ENCODE results near the gene NTN1.
A peak's percentile ranks its signal among the peaks of the same experiment; 100 is the strongest.

NTN1 gene

DNA sequence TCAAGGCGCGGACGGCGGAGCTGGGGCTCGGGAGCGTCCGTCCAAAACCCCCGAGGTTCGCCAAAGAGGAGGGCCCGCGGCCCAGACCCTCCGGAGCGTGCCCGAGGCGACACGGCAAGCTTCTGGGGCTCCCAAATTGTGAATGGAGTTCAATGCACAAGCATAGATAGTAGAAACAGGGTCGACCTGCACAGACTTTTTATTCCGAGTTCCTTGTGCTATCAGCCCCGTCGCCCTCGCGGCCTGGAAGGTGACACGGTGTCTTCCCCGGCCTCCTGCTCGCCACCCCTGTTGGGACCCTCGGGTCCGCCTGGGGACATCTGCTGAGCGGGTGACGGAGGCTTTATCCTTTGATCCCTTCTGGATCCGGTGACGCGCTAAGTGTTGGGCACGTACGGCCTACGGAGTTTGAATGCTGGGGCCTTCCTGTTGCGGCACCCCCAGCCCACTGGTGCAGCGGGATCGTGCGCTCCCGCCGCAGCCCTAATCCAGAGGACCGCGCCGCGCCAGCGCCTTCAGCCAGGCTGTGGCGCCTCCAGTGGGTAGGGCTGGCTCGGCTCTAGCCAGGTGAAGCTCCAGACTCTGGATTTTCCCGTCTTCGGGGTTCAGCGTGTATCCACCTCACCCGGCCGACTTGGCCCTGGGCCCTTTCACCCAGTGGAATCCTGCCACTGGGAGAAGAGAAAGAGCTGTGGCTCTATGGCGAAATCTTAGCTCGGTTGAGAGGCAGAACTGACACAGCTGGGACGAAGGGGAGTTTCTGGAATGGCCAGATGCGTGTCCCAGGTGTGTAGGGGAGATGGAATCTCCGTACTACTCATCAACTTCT lies 17.0 kb upstream of the NTN1 start:
- FAIRE-seq (no peak), DNase-seq (ENCODE audit: insufficient read length, low spot score) (no peak)

DNA sequence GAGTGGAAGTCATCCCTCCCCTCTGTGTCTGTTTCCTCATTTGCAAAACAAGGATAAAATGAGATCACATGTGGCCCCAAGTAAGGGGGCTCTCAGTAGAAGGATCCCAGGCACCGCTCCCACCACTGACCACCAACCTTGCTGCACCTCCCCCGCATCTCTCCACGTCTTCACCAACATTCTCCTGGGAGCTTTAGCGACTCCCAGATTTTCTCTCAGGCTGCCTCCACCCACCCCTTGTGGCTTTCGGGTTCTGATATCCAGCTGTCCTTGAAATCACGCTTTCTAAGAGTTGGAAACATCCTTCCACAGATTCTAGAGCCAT lies 16.4 kb upstream of the NTN1 start:
- DNase-seq (ENCODE audit: insufficient read length, low spot score) = no peak
- no peak for FAIRE-seq

DNA sequence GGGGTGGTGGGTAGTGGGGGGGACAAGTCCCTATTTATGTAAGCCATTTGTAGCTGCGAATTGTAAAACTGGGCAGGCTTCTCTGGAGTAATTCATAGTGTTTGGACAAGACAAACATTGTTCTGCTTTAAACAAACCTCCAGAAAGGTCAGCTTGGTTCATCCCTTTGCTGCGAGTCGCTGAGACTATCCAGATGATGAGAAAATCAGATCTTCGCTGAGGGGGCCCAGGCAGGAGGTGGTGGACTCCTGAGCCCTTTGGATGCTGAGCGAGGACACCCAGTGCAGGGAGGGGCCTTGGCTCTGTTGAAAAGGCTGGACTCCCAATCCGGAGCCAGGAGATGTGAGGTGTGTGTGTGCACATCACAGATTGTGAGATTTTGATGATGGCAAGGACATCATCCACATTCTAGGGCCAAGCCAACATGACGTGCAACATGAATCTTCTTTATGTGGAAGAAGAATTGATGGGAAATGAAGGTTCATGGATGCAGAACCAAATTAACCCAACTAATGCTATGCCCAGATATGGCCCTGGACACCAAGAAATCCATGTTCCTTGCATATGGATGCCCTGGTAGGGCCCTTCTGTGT lies 15.0 kb upstream of the NTN1 start:
- DNase-seq (ENCODE audit: insufficient read length, low spot score) (no peak), FAIRE-seq (peak; percentile 62)

DNA sequence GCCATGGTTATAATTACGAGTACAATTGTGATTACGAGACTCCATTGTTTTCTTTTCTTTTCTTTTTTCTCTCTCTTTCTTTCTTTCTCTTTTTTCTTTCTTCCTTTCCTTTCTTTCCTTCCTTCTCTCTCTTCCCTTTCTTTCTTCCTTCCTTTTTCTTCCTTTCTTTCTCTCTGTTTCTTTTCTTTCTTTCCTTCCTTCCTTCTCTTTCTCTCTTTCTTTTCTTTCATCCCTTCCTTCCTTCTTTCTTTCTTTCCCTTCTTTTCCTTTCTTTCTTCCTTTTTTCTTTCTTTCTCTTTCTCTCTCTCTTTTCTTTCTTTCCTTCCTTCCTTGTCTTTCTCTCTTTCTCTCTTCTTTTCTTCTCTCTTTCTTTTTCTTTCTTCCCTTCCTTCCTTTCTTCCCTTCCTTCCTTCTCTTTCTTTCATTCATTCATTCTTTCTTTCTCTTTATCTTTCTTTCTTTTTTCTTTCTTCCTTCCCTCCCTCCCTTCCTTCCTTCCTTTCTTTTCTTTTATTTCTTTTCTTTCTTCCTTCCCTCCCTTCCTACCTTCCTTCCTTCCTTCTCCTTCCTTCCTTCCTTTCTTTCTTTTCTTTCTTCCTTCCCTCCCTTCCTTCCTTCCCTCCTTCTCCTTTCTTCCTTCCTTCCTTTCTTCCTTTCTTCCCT lies 14.1 kb upstream of the NTN1 start:
- DNase-seq (ENCODE audit: insufficient read length, low spot score) = no peak
- FAIRE-seq = no peak

DNA sequence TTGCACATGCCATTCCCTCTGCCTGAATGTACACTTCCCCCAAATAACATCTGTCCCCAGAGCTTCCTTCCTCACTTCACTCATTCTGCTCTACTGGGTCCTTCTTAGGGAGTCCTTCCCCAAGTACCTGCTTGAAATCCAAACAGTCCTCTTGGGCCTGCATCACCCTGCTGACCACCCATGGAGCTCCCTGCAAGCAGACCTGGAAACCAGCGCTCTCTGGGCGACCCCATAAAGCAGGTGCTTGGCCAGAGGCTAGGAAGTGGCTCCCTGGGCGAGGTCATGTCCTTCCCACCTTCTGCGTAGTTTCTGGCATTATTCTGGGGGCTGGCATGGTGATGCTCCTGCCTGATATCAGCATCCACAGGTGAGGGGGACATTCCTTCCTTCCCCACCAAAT lies 12.2 kb upstream of the NTN1 start:
- DNase-seq (ENCODE audit: insufficient read length, low spot score) (no peak), FAIRE-seq (no peak)

DNA sequence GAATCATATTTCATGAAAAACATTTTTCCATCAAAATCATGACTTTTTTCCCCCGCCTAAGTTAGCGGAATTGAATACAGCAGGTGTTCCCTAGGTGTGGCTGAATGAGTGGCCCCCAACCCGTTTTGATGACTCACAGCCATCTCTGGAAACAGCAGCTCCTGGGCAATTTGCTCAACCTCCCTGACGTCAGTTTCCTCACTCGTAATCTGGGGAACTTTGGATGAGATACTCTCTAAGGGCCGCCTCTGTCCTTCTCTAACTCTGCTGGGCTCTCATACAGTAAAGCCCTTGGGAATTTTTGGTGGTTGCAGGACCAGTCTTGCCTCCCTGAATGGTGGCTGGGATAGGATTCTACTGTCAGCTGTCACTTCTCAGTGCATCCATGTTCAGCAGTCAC lies 11.6 kb upstream of the NTN1 start:
- DNase-seq (ENCODE audit: insufficient read length, low spot score) (no peak), FAIRE-seq (no peak)

DNA sequence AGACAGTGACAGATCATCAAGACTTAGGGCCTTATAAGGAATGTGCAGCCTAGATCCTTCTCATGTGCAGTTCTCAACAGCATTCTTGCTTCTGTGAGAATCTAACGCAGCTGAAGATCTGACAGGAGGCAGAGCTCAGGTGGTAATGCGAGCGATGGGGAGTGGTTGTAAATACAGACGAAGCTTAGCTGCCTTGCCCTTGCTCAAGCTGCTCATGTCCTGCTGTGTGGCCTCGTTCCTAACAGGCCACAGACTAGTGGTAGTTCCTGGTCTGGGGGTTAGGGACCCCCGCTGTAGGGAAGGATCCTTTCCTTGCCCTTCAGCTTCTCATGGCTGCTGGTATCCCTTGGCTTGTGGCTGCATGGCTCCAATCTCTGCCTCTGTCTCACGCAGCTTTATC lies 10.3 kb upstream of the NTN1 start:
- no peak for FAIRE-seq

DNA sequence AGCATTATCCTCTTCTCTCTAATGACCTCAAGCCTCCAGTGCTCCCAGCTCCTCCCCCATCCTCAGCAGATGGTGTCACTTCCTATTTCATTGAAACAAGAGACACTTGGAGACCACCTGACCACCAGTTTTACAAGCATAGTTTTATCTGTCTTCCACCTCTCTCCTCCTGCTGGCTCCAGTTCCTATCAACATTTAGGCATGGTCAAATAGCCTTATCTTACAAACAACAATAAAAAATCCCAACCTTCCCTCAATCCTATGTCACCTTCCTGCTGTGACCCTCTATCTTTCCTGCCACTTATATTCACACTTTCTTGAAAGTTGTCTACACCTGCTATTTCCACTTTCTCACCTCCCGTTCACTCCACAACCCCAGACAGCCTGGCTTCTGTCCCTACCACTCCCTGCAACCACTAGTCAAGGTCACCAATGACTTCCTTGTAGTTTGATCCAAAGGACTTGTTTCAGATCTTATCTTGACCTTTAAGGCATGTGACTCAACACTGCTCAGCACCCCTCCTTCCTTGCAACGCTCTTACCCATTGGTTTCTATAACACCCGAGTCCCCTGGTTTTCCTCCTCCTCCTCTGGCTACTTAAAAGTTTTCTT lies 4.3 kb upstream of the NTN1 start:
- no peak for DNase-seq (ENCODE audit: insufficient read length, low spot score)
- FAIRE-seq = no peak

More for the DNA sequence above, 10.3 kb upstream of the NTN1 start:
- no peak for DNase-seq (ENCODE audit: insufficient read length, low spot score)

DNA sequence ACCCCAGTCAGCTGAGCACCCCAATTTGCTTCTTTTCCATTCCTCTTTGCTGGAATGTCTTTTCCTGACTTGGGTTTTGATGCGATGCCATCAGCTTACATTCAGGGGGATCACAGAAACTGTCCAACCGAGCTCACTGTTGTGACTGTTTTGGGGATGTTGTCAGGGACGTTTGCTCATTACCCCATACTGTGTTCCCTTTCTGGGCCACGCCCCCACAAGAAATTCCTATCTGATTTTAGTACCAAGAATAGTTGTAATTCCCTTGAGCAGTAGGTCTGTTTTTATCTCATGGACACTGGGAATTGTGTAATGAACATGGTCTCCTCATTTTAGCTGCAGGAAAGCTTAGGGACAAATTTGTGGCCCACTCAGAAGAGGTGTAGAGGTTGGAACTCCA lies 2.6 kb upstream of the NTN1 start:
- no peak for FAIRE-seq

DNA sequence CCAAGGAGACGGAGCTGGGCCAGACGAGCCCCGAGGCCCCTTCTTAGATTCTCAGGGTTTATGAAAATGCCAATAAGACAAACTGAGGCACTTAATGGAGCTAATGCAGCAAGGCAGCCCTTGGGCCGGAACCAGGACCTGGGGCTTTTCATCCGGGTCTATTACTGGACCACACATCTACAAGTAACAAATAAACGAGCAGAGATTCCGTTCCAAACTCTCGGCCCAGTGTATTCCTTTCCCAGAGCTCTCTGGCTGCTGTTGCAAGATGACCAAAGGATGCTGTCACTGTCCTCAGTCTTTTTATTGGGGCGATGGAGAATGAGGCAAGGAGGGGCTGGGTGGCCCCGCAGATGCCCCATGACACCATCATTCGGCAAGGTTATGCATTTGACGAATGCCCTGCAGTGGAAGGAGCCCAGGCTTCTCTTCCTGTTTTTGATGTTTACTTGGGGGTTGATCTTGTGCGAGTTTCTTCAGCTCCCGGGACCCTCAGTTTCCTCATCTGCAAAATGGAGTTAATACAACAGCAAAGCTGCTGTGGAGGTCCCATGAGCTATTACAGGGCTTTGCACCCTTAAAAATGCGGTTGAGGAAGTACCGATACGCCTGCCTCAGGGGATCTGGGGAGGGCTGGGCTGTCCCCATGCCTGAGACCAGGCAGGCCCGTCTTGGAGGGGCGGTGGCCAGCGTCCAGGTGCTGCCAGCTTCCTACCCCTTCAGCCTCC lies 1.1 kb upstream of the NTN1 start:
- FAIRE-seq (no peak), DNase-seq (ENCODE audit: insufficient read length, low spot score) (no peak)

More for the DNA sequence above, 2.6 kb upstream of the NTN1 start:
- no peak for DNase-seq (ENCODE audit: insufficient read length, low spot score)

DNA sequence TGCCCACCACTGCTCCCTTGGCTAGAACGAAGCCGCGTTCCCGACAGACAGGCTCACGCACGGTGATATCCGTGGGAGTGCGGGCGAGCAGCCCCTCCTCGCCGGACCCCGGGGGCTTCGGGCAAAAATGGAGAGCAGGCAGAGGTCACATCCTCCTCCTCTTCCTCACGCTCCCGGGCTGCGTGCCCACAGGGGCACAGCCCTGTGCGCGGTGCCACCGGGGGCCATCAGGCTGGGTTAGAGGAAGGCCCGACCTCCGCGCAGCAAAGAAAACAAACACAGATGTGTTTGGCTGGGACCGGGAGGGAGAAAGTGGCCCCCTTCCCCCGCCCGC lies 519 bp upstream of the NTN1 start:
- FAIRE-seq = no peak
- DNase-seq (ENCODE audit: insufficient read length, low spot score) = no peak

DNA sequence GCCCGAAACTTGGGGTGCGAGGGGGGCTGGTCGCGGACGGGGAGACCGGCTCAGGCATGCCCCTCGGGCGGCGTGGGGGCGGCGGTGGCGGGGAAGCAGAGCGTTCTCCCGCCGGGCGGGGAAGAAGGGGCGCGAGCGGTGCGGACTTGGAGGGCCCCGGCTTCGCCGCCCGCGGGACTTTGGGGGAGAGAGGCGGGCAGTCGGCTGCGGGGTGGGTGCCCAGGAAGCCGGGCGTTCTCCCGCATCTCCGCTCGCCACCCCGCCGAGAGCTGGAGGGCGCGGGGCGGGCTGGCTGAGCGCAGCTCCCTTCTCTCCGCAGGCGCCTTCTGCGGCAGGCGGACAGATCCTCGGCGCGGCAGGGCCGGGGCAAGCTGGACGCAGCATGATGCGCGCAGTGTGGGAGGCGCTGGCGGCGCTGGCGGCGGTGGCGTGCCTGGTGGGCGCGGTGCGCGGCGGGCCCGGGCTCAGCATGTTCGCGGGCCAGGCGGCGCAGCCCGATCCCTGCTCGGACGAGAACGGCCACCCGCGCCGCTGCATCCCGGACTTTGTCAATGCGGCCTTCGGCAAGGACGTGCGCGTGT lies 772 bp downstream of the NTN1 start:
- DNase-seq (ENCODE audit: insufficient read length, low spot score) (peak; percentile 36), FAIRE-seq (no peak)

DNA sequence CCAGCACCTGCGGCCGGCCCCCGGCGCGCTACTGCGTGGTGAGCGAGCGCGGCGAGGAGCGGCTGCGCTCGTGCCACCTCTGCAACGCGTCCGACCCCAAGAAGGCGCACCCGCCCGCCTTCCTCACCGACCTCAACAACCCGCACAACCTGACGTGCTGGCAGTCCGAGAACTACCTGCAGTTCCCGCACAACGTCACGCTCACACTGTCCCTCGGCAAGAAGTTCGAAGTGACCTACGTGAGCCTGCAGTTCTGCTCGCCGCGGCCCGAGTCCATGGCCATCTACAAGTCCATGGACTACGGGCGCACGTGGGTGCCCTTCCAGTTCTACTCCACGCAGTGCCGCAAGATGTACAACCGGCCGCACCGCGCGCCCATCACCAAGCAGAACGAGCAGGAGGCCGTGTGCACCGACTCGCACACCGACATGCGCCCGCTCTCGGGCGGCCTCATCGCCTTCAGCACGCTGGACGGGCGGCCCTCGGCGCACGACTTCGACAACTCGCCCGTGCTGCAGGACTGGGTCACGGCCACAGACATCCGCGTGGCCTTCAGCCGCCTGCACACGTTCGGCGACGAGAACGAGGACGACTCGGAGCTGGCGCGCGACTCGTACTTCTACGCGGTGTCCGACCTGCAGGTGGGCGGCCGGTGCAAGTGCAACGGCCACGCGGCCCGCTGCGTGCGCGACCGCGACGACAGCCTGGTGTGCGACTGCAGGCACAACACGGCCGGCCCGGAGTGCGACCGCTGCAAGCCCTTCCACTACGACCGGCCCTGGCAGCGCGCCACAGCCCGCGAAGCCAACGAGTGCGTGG lies 1.5 kb downstream of the NTN1 start:
- FAIRE-seq (no peak), DNase-seq (ENCODE audit: insufficient read length, low spot score) (no peak)

DNA sequence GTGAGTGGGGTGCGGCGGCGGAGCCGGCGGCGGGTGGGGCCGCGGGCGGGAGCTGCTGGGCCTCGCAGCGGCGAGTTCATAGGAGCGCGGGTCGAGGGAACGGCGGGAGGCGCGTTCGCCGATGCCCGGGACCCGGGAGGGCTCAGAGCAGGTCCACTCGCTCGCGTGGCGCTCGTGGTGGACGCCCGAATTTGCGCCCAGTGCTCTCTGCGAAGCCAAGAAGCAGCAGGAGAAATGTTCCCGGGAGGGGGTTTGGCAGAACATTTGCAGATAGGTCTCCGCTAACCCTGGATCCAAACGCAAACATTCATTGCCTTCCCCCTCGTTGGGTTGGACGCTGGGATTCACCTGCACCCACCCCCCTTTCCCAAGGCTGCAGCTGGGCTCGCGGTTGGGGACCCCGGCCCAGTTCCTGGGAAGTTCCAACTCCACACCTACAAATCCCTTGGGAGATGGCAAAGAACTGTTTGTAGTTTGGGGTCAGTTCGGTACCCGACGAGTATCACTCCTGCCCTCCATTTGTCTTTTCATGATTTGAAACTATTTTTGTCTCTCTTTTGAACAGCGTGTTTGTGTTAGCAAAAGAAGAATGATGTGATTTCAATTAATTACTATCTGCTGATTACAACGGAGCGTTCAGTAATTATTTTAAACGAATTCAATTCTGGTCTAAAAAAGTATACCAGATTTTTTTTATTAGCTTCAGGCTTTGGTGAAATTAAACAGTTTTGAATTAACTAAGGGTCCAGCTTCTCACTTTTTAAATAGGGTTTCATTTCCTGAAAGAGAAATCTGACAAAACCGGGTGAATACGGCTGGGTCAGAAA lies 2.3 kb downstream of the NTN1 start:
- FAIRE-seq (no peak), DNase-seq (ENCODE audit: insufficient read length, low spot score) (no peak)

DNA sequence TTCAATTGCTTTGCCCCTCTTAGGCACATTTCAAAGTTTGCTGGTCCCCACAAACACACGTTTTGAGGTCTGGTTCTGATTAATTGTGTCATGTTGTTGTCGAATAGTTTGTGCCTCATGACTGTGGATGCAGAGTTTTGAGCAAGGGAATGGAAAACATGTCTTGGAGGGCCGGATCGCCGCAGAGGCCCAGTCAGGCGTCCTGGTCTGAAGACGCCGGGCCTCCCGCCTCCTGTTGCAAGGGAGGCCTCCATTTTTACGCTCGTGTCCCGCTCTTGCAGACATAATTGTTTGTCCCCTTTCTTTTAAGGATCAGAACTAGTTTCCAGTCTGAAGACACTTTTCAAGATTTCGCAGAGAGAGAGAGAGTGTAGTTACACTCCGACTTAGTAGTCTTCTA lies 3.2 kb downstream of the NTN1 start:
- no peak for DNase-seq (ENCODE audit: insufficient read length, low spot score)
- FAIRE-seq = peak; percentile 49

DNA sequence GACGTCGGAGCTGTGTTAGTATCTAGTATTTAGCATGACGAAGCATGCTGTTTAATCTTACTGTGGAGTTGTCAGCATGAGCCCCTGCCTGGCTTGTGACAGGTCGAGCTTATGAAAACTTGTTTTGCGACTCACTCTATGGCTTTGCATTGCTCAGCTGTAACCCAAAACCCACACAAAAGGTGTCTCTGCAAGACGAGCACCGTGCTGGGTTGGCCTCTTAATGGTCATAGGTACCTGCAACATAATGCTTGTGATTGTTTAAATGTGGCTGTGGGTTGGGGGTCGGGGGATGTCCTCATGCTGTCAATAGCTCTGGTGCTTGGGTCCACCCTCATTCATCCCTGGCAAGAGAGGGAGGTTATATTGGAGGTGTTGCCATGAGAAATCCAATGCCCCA lies 5.4 kb downstream of the NTN1 start:
- FAIRE-seq = no peak

DNA sequence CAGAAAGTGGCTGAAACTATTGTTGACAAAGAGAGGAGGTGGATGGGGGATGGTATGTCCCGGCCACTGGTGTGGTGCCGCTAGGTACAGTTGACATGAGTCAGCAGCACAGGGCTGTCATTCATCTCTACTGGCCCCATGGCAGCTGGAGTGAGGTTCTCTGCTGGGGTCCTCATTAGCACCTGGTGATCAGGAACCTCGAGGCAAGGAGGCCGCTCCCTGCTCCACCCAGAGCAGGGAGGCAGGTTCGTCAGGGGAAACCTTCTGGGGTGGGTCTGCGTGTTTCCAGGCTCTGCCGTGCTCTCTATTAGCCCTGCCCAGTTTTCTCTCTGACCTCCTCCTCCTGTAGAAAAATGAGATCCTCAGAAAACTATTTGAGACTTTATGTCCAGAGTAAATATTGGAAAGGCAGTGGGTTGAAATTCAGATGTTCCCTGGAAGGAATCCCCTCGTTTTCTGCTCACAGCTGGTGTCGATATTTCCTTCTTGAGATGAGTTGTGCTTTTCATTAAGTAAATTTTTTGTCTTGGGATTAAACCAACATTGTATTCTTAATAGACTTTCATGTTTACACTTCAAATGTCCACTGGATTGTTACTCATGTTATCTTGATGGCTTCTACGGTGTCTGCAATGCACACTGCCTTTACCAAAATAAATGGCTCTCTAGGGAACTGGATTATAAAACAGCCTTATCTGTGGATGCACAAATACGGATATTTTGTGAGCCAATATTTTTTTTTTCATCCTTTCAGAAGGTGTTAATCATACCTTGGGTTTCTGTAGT lies 7.1 kb downstream of the NTN1 start:
- FAIRE-seq = no peak
- no peak for DNase-seq (ENCODE audit: insufficient read length, low spot score)

More for the DNA sequence above, 5.4 kb downstream of the NTN1 start:
- DNase-seq (ENCODE audit: insufficient read length, low spot score) = no peak

DNA sequence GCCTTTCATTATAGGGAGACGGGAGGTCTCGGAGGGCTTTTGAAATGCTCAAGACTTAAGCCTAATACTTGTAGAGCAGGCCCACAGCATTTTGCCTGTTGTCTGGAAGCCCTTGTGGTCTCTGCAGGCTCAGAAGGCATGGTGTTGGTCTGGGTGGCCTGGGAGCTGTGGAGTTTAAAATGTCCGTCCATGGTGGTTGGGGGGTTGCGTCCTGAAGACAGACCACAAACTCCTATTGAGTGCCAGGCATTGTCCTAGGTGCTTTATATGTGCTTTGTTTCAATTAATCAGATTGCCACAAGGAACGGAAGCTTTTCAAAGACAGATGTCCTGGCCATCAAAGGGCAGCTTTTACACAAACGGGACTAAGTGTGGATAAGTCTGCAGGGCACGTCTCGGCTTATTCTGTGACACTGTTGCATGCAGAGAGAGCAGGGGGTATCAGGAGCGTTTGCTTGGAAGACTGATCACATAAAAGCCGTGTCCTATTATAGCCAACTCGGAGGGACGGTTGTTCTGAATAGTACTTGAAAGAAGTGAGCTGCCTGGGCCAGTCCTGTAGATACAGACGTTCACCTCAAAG lies 7.8 kb downstream of the NTN1 start:
- no peak for FAIRE-seq
- no peak for DNase-seq (ENCODE audit: insufficient read length, low spot score)
